Right atrium auricular region (tissue), 2 donors: ENCODE measurements around the gene GIPC2. TPM values are rescaled to one million over a fixed set of nuclear protein-coding genes. Genes with fewer than 3 reads are reported as not detected.
"Not testable (repeated sequence)": the region's sequence is repeated elsewhere in the genome, so short reads cannot be mapped to it uniquely, and the experiment has no call there.

Experiments used
- DNase-seq: peaks from one replicate; pipeline ENCODE4 v3.0.0-alpha.2; 2019; ENCODE audit warnings: low spot score
- H3K27ac ChIP-seq, 2 donors: fragments of 200-600 bp; sonication (generic); 1 replicate in 1 of 2; 2 replicates in 1 of 2; pipeline ENCODE4 v1.5.1; 2016 to 2019
- H3K27me3 ChIP-seq, 2 donors: fragments of 200-600 bp; sonication (generic); one replicate each; pipeline versions ENCODE4 v1.5.1 to v1.6.0; 2017 to 2019
- H3K36me3 ChIP-seq: fragments of 200-600 bp; sonication (generic); one replicate; pipeline ENCODE4 v1.5.1; 2016
- H3K4me1 ChIP-seq, 2 donors: fragments of 200-600 bp; sonication (generic); one replicate each; pipeline versions ENCODE4 v1.5.1 to v1.6.0; 2017 to 2019
- H3K4me3 ChIP-seq, 2 donors: fragments of 200-600 bp; sonication (generic); 1 replicate in 1 of 2; 2 replicates in 1 of 2; pipeline ENCODE4 v1.5.1; 2017 to 2019; ENCODE audit warnings: mild to moderate bottlenecking in 1 of 2, moderate library complexity in 1 of 2
- H3K9me3 ChIP-seq, 2 donors: fragments of 200-600 bp; sonication (generic); one replicate each; pipeline ENCODE4 v1.5.1; 2019
- total RNA-seq, 2 donors: library from RNA; depleted of rRNA; stranded (reverse); fragments of >200 nt; gene quantifications; one replicate each; pipeline ENCODE4 v1.1.0, GENCODE V29; 2016
- TF ChIP-seq, protein P1 (sequence below), 2 donors: fragments of 200-600 bp; sonication (generic); IDR thresholded peaks; one replicate each; pipeline ENCODE4 v1.5.1; 2019; ENCODE audit warnings: antibody characterized with exemption in 2 of 2

Gene GIPC2
- total RNA-seq, 2 donors from 2014 or later, result 1.5 to 2.3 TPM

DNA sequence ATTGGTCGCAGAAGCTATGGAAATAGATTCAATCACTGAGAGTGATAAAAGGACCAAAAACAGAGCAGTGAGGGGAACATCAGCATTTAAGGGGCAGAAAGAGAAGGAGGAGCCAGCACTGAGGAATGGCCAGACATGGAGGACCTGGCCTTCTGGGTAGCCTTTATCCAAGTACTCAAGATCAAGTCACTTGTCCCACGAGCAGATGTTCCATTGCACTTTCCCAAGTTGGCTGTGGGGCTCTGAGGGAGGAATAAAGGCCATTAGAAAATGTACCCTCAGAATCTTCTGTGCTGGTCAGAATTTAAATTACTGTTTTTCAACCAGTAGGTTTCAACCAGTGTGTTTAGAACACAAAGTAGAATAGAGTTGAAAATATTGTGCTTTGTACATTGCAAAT, 55.3 kb downstream of the GIPC2 start:
- Histone ChIP-seq H3K27ac (peak overlapping the region; percentile 57 to 76), H3K9me3 (no peaks in the 10 kb centered on the region), H3K27me3 (no peaks in the 10 kb centered on the region), H3K4me3 (no peak overlapping the region), H3K36me3 (no peaks in the 10 kb centered on the region), H3K4me1 (peaks cover 0 to 38% of the 10 kb centered on the region in 2 donors)
- TF ChIP-seq, protein P1, sequence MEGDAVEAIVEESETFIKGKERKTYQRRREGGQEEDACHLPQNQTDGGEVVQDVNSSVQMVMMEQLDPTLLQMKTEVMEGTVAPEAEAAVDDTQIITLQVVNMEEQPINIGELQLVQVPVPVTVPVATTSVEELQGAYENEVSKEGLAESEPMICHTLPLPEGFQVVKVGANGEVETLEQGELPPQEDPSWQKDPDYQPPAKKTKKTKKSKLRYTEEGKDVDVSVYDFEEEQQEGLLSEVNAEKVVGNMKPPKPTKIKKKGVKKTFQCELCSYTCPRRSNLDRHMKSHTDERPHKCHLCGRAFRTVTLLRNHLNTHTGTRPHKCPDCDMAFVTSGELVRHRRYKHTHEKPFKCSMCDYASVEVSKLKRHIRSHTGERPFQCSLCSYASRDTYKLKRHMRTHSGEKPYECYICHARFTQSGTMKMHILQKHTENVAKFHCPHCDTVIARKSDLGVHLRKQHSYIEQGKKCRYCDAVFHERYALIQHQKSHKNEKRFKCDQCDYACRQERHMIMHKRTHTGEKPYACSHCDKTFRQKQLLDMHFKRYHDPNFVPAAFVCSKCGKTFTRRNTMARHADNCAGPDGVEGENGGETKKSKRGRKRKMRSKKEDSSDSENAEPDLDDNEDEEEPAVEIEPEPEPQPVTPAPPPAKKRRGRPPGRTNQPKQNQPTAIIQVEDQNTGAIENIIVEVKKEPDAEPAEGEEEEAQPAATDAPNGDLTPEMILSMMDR (IDR thresholded peaks at IDR 0.05), result no peak
- no peak for DNase-seq

GRCh38 chr1:78101514-78101913, 55.7 kb downstream of the GIPC2 start:
- DNase-seq, result no peak
- no peak overlapping the region for H3K4me3 ChIP-seq
- no peaks in the 10 kb centered on the region for H3K9me3 ChIP-seq
- TF ChIP-seq, protein P1 (IDR thresholded peaks at IDR 0.05), result no peak
- peaks cover 0 to 37% of the 10 kb centered on the region in 2 donors for H3K4me1 ChIP-seq
- H3K36me3 ChIP-seq, result no peaks in the 10 kb centered on the region
- peak overlapping the region; percentile 57 to 76 for H3K27ac ChIP-seq
- no peaks in the 10 kb centered on the region for H3K27me3 ChIP-seq

- H3K9me3 ChIP-seq, result no peaks in the 10 kb centered on the region
- TF ChIP-seq, protein P1 (IDR thresholded peaks at IDR 0.05), result no peak
- peaks cover 0 to 31% of the 10 kb centered on the region in 2 donors for H3K4me1 ChIP-seq
- no peak for DNase-seq
- H3K36me3 ChIP-seq, result no peaks in the 10 kb centered on the region
- H3K27me3 ChIP-seq, result no peaks in the 10 kb centered on the region
- H3K4me3 ChIP-seq, result no peak overlapping the region
- peak overlapping the region; percentile 57 to 76 for H3K27ac ChIP-seq
Observed at GRCh38 chr1:78102082-78102481, 56.3 kb downstream of the GIPC2 start.

DNA sequence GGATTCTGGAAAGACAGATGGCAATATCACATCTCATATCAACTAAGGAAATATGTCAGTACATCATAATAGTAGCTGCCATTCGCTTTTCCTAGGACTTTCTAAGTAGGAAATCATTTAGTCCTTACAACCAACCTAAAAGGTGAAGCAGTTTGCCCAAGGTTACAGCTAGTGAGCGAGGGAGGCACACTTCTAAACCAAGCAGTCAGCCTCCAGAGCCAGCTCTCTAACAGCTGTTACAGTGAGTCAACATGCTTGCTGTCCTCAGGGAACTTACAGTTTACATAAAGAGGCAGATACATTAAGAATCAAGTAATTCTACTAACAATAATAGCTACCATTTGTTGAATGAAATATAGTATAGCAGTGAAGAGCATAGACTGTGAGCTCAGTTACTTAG, 57.1 kb downstream of the GIPC2 start:
- TF ChIP-seq, protein P1 (IDR thresholded peaks at IDR 0.05), result no peak
- H3K4me1 ChIP-seq, result peaks cover 0 to 23% of the 10 kb centered on the region in 2 donors
- H3K9me3 ChIP-seq, result no peaks in the 10 kb centered on the region
- DNase-seq, result no peak
- peak overlapping the region; percentile 2 to 76 for H3K27ac ChIP-seq
- no peaks in the 10 kb centered on the region for H3K27me3 ChIP-seq
- H3K4me3 ChIP-seq, result no peak overlapping the region
- H3K36me3 ChIP-seq, result no peaks in the 10 kb centered on the region

- Histone ChIP-seq H3K36me3 (no peaks in the 10 kb centered on the region), H3K27me3 (no peaks in the 10 kb centered on the region), H3K27ac (peak overlapping the region in 1 of 2 donors; percentile 26), H3K4me3 (no peak overlapping the region), H3K4me1 (peaks cover 0 to 22% of the 10 kb centered on the region in 2 donors), H3K9me3 (no peaks in the 10 kb centered on the region)
- no peak for DNase-seq
- TF ChIP-seq, protein P1 (IDR thresholded peaks at IDR 0.05), result no peak
Observed at GRCh38 chr1:78104322-78104721, 58.6 kb downstream of the GIPC2 start.

DNA sequence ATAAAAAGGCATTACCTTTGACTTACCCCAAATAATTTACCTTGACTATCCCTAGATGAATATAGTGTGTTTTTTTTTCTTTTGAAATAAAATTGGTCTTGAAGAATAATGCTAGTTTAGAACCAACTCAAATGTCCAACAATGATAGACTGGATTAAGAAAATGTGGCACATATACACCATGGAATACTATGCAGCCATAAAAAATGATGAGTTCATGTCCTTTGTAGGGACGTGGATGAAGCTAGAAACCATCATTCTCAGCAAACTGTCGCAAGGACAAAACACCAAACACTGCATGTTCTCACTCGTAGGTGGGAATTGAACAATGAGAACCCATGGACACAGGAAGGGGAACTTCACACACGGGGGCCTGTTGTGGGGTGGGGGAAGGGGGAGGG, 63.9 kb downstream of the GIPC2 start:
- H3K9me3 ChIP-seq, H3K4me3 ChIP-seq, H3K27ac ChIP-seq, H3K4me1 ChIP-seq, DNase-seq, H3K27me3 ChIP-seq, H3K36me3 ChIP-seq: not testable (repeated sequence)
